Measurements from ENCODE around the gene ARHGAP19. TPM values are rescaled to one million over a fixed set of nuclear protein-coding genes. Genes with fewer than 3 reads are reported as not detected.

ARHGAP19 gene
- polyA plus RNA-seq, 1 of the 3 experiments (the other 2 are of a cell fraction): 3.8 TPM

DNA sequence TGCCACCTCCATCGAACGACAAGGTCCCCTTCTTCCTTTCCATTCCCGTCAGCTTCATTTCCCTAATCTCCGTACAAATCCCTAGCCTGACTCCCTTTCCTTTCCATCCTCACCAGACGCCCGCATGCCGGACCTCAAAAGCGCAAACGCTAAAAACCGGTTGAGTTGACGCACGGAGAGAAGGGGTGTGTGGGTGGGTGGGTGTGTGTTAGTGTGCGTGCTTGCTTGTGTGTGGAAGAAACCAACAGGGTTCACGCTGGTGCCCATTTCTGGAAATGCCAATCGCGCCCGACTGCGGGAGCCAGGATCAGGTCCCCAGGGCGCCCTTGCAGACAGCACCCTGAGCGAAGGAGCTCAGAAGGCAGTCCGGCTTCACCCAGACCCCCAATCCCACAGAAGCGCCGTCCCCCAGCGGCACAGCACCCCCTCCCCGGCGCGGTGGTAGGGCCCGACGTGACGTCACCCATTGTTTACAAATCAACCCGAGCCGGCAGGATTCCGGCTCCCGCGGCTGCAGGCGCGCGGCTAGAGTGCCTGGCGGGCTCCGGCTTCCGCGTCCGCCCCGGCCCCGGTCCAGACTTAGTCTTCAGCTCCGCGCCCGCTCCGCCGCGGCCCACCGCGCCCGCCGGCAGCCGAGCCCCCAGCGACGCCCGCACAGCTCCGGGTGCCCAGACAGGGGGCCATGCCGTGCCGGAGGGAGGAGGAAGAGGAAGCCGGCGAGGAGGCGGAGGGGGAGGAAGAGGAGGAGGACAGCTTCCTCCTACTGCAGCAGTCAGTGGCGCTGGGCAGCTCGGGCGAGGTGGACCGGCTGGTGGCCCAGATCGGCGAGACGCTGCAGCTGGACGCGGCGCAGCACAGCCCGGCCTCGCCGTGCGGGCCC, 26.6 kb upstream of the ARHGAP19 start, which contains the start of gene FRAT1:
Gene FRAT1, plus strand, starts transcription at position 500 of the 880 bp plus-strand sequence. Its CDS starts 183 bp downstream, at position 683.
- no peaks in the 10 kb centered on the region for H4K20me1 ChIP-seq (ENCODE audit: insufficient read depth)
- H3K27ac ChIP-seq (ENCODE audit: low read depth in 2 of 2, low read length in 1 of 2): peak within 1 kb of the TSS; percentile 89 to 96
- no peaks in the 10 kb centered on the region for H3K27me3 ChIP-seq (ENCODE audit: insufficient read depth)
- peak within 1 kb of the TSS; percentile 89 for H3K4me2 ChIP-seq
- peaks cover 0 to 5% of the 10 kb centered on the region in 2 experiments; a peak in 1 of 4 replicates for H3K4me1 ChIP-seq (ENCODE audit: control insufficient read depth in 1 of 2, insufficient read depth in 2 of 2, low read depth in 1 of 2, low read length in 1 of 2)
- DNase-seq: peak; percentile 89
- WGBS (ENCODE audit: low lambda C conversion rate): 1% methylated on average over 18 of the region's 79 CpGs
- H2AFZ ChIP-seq (ENCODE audit: low read depth): peak within 1 kb of the TSS; percentile 93
- CTCF ChIA-PET: interaction anchor here (0.9 to 2.5 kb wide), 7 partner anchors 9 to 44 kb away, joined by 3 to 15 read pairs (median 9); partner anchors contain the start of genes ARHGAP19 and FRAT2
- H3K9me2 ChIP-seq: no peaks in the 10 kb centered on the region
- POLR2A ChIA-PET: interaction anchor here (0.9 to 2.0 kb wide), 4 partner anchors 9 to 82 kb away, joined by 3 to 11 read pairs (median 6); partner anchors contain the start of genes ARHGAP19 and RRP12
- no peaks in the 10 kb centered on the region for H3K9me3 ChIP-seq
- peak within 1 kb of the TSS; percentile 67 to 82 for H3K4me3 ChIP-seq (ENCODE audit: low read depth in 2 of 2, low read length in 1 of 2)
- peak within 1 kb of the TSS; percentile 97 for H3K9ac ChIP-seq
- H3K36me3 ChIP-seq (replicated peaks in 1 of 2; ENCODE audit: control insufficient read depth in 1 of 2, insufficient read depth in 2 of 2, low read length in 1 of 2): no peaks in the 10 kb centered on the region
- no peaks in the 10 kb centered on the region for H3K79me2 ChIP-seq (ENCODE audit: insufficient read depth)
- H3F3A ChIP-seq (replicated peaks; ENCODE audit: insufficient read depth): peaks cover 5% of the 10 kb centered on the region
- TF ChIP-seq NFIC (IDR thresholded peaks at IDR 0.05; ENCODE audit: borderline replicate concordance): no peak
- TF ChIP-seq, protein P1, sequence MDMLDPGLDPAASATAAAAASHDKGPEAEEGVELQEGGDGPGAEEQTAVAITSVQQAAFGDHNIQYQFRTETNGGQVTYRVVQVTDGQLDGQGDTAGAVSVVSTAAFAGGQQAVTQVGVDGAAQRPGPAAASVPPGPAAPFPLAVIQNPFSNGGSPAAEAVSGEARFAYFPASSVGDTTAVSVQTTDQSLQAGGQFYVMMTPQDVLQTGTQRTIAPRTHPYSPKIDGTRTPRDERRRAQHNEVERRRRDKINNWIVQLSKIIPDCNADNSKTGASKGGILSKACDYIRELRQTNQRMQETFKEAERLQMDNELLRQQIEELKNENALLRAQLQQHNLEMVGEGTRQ (IDR thresholded peaks at IDR 0.05; ENCODE audit: borderline replicate concordance, low read depth, low read length): no peak
- no peak; a peak in 1 of 4 replicates for TF ChIP-seq EP300 (IDR thresholded peaks at IDR 0.05; ENCODE audit: borderline replicate concordance in 1 of 2, low read depth in 1 of 2, low read length in 1 of 2)
- no peak for TF ChIP-seq RFX5 (IDR thresholded peaks at IDR 0.05; ENCODE audit: low read length)
- TF ChIP-seq RAD21 (IDR thresholded peaks at IDR 0.05; ENCODE audit: low read length): no peak
- TF ChIP-seq JUND (IDR thresholded peaks at IDR 0.05): peak; percentile 41; the same call in 1 of the 2 replicates
- no peak for TF ChIP-seq TEAD4 (IDR thresholded peaks at IDR 0.05; ENCODE audit: borderline replicate concordance, insufficient read depth)
- no peak for TF ChIP-seq GATA2 (CRISPR knock-in tag; IDR thresholded peaks at IDR 0.05)
- no peak for TF ChIP-seq SMC3 (IDR thresholded peaks at IDR 0.05; ENCODE audit: low read depth, low read length)
- no peak for TF ChIP-seq NRF1 (IDR thresholded peaks at IDR 0.05; ENCODE audit: low read depth, low read length)
- no peak for TF ChIP-seq RXRA (IDR thresholded peaks at IDR 0.05; ENCODE audit: borderline replicate concordance, low read depth)
- no peak for TF ChIP-seq TCF12 (IDR thresholded peaks at IDR 0.05)
- no peak for TF ChIP-seq RCOR1 (IDR thresholded peaks at IDR 0.05; ENCODE audit: low read length)
- peak; percentile 31; the same call in 1 of the 2 replicates for TF ChIP-seq POLR2AphosphoS5 (IDR thresholded peaks at IDR 0.05; ENCODE audit: low read depth, low read length)
- TF ChIP-seq YY1 (IDR thresholded peaks at IDR 0.05; ENCODE audit: low read depth): 0 out of 2 replicates have a peak, but pooled peaks have one; percentile 4
- no peak for TF ChIP-seq EZH2phosphoT487 (IDR thresholded peaks at IDR 0.05; ENCODE audit: borderline replicate concordance, low read depth)
- no peak for TF ChIP-seq FOXJ3 (CRISPR knock-in tag; IDR thresholded peaks at IDR 0.05)
- TF ChIP-seq ZBTB33 (IDR thresholded peaks at IDR 0.05; ENCODE audit: borderline replicate concordance, low read depth): no peak
- TF ChIP-seq IRF3 (IDR thresholded peaks at IDR 0.05; ENCODE audit: low read depth, low read length): no peak
- peak; percentile 30; the same call in 1 of the 2 replicates for TF ChIP-seq MAX (IDR thresholded peaks at IDR 0.05; ENCODE audit: low read depth)
- peak; percentile 44; the same call in 1 of the 2 replicates for TF ChIP-seq TAF1 (IDR thresholded peaks at IDR 0.05; ENCODE audit: borderline replicate concordance, low read depth, low read length)
- TF ChIP-seq ELF1 (IDR thresholded peaks at IDR 0.05): no peak; the same call in 1 of the 2 replicates
- TF ChIP-seq MXI1 (IDR thresholded peaks at IDR 0.05; ENCODE audit: low read depth, low read length): peak; percentile 86; the same call in 1 of the 2 replicates
- TF ChIP-seq, protein P2, sequence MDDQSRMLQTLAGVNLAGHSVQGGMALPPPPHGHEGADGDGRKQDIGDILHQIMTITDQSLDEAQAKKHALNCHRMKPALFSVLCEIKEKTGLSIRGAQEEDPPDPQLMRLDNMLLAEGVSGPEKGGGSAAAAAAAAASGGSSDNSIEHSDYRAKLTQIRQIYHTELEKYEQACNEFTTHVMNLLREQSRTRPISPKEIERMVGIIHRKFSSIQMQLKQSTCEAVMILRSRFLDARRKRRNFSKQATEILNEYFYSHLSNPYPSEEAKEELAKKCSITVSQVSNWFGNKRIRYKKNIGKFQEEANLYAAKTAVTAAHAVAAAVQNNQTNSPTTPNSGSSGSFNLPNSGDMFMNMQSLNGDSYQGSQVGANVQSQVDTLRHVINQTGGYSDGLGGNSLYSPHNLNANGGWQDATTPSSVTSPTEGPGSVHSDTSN (IDR thresholded peaks at IDR 0.05): no peak
- TF ChIP-seq FOSL2 (IDR thresholded peaks at IDR 0.05; ENCODE audit: borderline replicate concordance, low read depth): no peak
- no peak for TF ChIP-seq CTCF (IDR thresholded peaks at IDR 0.05)
